K562 (cell line): ENCODE measurements around the gene DENND5B. TPM values are rescaled to one million over a fixed set of nuclear protein-coding genes. Genes with fewer than 3 reads are reported as not detected.

Experiments
- ATAC-seq: fragments of 200-7000 bp; cut with Tn5 transposase; 3 replicates; pipeline ENCODE4 v1.9.1; 2020; ENCODE audit warnings: moderate library complexity
- BruUV-seq: library from RNA; stranded (reverse); fragments of 400-500 nt; replicated peaks from 2 replicates; lab custom pipeline; 2021; lab: Mats Ljungman, UMichigan
- CTCF ChIA-PET: fragments of 300-600 bp; formaldehyde crosslinking; extraction: SDS; loops from one replicate; lab custom pipeline; 2021; ENCODE audit warnings: low intra/inter-chr PET ratio; lab: Yijun Ruan, JAX
- POLR2A ChIA-PET: fragments of 300-600, 350-650 bp; sonication (Branson Sonifier 250); formaldehyde crosslinking; extraction: SDS; loops from one replicate; lab custom pipeline; 2021; ENCODE audit warnings: antibody characterized with exemption, inconsistent platforms; lab: Yijun Ruan, JAX
- DNase-seq, 4 experiments: peaks; one replicate each; pipeline versions ENCODE4 v3.0.0 to v3.0.0-alpha.2; 2011 to 2018; ENCODE audit warnings: low spot score in 3 of 4, mixed read lengths in 3 of 4; ENCODE audit errors: extremely low read depth in 1 of 4
- FAIRE-seq: peaks from 2 replicates; lab custom pipeline; 2011; peaks lifted over from hg19 to GRCh38; lab: Jason Lieb, UNC
- H2AFZ ChIP-seq: 2 replicates; pipeline ENCODE4 v1.6.0; 2011; ENCODE audit warnings: low read depth, low read length, control low read depth, inconsistent platforms
- H3K27ac ChIP-seq: fragments of 200-600 bp; 3 replicates; pipeline ENCODE4 v1.8.0; 2011; ENCODE audit warnings: low read depth, mild to moderate bottlenecking, control low read depth, inconsistent platforms, low read length, moderate library complexity, mixed read lengths; ENCODE audit errors: extremely low read depth
- H3K27me3 ChIP-seq, 2 experiments: fragments of 300-600 bp in 1 of 2; 2 replicates in 1 of 2; 3 replicates in 1 of 2; pipeline versions ENCODE4 v1.6.0 to v1.8.0; 2011; ENCODE audit warnings: inconsistent platforms in 2 of 2, low read length in 2 of 2, mild to moderate bottlenecking in 1 of 2, mixed read lengths in 1 of 2, moderate library complexity in 1 of 2; ENCODE audit not compliant: control insufficient read depth in 2 of 2, insufficient read depth in 2 of 2
- H3K36me3 ChIP-seq: fragments of 300-600 bp; 3 replicates; pipeline ENCODE4 v1.8.0; 2011; ENCODE audit warnings: mild to moderate bottlenecking, low read length, inconsistent platforms; ENCODE audit not compliant: control insufficient read depth, insufficient read depth
- H3K4me1 ChIP-seq, 2 experiments: fragments of 200-600 bp in 1 of 2; replicated peaks in 1 of 2; 2 replicates in 1 of 2; 3 replicates in 1 of 2; pipeline versions ENCODE4 v1.5.1 to v1.8.0; 2011; ENCODE audit warnings: inconsistent platforms in 2 of 2, low read length in 2 of 2, mild to moderate bottlenecking in 1 of 2, mixed read lengths in 1 of 2, moderate library complexity in 1 of 2; ENCODE audit not compliant: control insufficient read depth in 2 of 2, insufficient read depth in 2 of 2
- H3K4me2 ChIP-seq: 2 replicates; pipeline ENCODE4 v1.6.1; 2011; ENCODE audit warnings: low read length, control low read depth, inconsistent platforms, mixed read lengths; ENCODE audit not compliant: insufficient read depth
- H3K4me3 ChIP-seq: fragments of 200-600 bp; sonication (generic), shearing (Covaris generic); 2 replicates; pipeline ENCODE4 v1.5.1; 2016; ENCODE audit warnings: control low read depth, inconsistent platforms
- H3K79me2 ChIP-seq: fragments of 200-600 bp; 3 replicates; pipeline ENCODE4 v1.8.0; 2011; ENCODE audit warnings: low read length, inconsistent platforms; ENCODE audit not compliant: control insufficient read depth, insufficient read depth
- H3K9ac ChIP-seq, 2 experiments: 2 replicates each; pipeline versions ENCODE4 v1.6.0 to v1.6.1; 2011; ENCODE audit warnings: low read depth in 2 of 2, low read length in 2 of 2, control low read depth in 1 of 2, inconsistent platforms in 1 of 2, mild to moderate bottlenecking in 1 of 2, mixed read lengths in 1 of 2; ENCODE audit not compliant: insufficient read depth in 1 of 2
- H3K9me1 ChIP-seq: one replicate; pipeline ENCODE4 v1.6.0; 2011; ENCODE audit warnings: inconsistent platforms, mild to moderate bottlenecking, low read length, moderate library complexity; ENCODE audit not compliant: control insufficient read depth, insufficient read depth
- H3K9me3 ChIP-seq: replicated peaks from 2 replicates; pipeline ENCODE4 v1.5.1; 2011; ENCODE audit warnings: low read depth, low read length, inconsistent platforms; ENCODE audit not compliant: control insufficient read depth, insufficient read depth
- H4K20me1 ChIP-seq: replicated peaks from 2 replicates; pipeline ENCODE4 v1.6.1; 2011; ENCODE audit warnings: low read length, inconsistent platforms, mixed read lengths; ENCODE audit not compliant: control insufficient read depth, insufficient read depth
- EP300 ChIP-seq: IDR thresholded peaks from 2 replicates; pipeline ENCODE4 v1.6.1; 2012; ENCODE audit warnings: low read length, improper control_type of control experiment
- EP400 ChIP-seq: fragments of 450-650 bp; IDR thresholded peaks from 2 replicates; pipeline ENCODE4 v1.6.1; 2017; ENCODE audit warnings: antibody characterized with exemption, mild to moderate bottlenecking, moderate library complexity
- GMEB1 ChIP-seq: fragments of 250-450 bp; sonication (Bioruptor Pico); IDR thresholded peaks from 2 replicates; pipeline ENCODE4 v1.4.0; 2020; ENCODE audit warnings: mild to moderate bottlenecking
- IRF2 ChIP-seq: sonication (generic); formaldehyde crosslinking; IDR thresholded peaks from 2 replicates; pipeline ENCODE4 v1.8.1; 2022; ENCODE audit warnings: mild to moderate bottlenecking, missing genetic modification reagents
- LARP7 ChIP-seq: fragments of 450-650 bp; IDR thresholded peaks from 2 replicates; pipeline ENCODE4 v1.6.1; 2016
- LEF1 ChIP-seq: fragments of 450-650 bp; IDR thresholded peaks from 2 replicates; pipeline ENCODE4 v1.6.1; 2016; ENCODE audit warnings: mild to moderate bottlenecking
- MLLT1 ChIP-seq, 2 experiments: fragments of 450-650 bp; IDR thresholded peaks; 2 replicates each; pipeline ENCODE4 v1.6.1; 2016
- NELFE ChIP-seq: IDR thresholded peaks from 2 replicates; pipeline ENCODE4 v1.6.1; 2011; ENCODE audit warnings: mild to moderate bottlenecking; ENCODE audit not compliant: insufficient read depth, insufficient read length
- WGBS: fragments of 100-300 bp; shearing (Covaris generic); methylation state at CpG from one replicate; pipeline ENCODE4 v1.1.6; 2016; ENCODE audit warnings: low coverage, mixed read lengths; ENCODE audit not compliant: insufficient coverage; ENCODE audit errors: missing lambda C conversion rate; 5-methylcytosine and 5-hydroxymethylcytosine counted together
- in situ Hi-C: fragments of 300-500 bp; cut with MboI; formaldehyde crosslinking; loops from 4 replicates; pipeline ENCODE4 v1.15.0; 2018; ENCODE audit warnings: inconsistent platforms, mixed read lengths
- intact Hi-C: fragments of 100-400 bp; cut with micrococcal nuclease; formaldehyde crosslinking; loops from 2 replicates; pipeline ENCODE4 v1.14.2; 2022
- polyA plus RNA-seq, 8 experiments: library from polyadenylated mRNA; depleted of rRNA in 4 of 8; stranded (reverse) in 5 of 8; unstranded in 3 of 8; fragments of >200 nt; fragmentation: Nextera tagmentation in 2 of 8; fragmentation: Illumina TruSeq in 1 of 8; extraction: Ambion mirVana in 2 of 8; extraction: Trizol in 1 of 8; gene quantifications; 2 replicates each; pipeline versions ENCODE4 v1.2.1 to v1.2.3, GENCODE V29; 2011 to 2014; ENCODE audit warnings: inconsistent platforms in 1 of 8, missing spikeins in 1 of 8
- total RNA-seq, 7 experiments: library from RNA; depleted of rRNA in 6 of 7; stranded (reverse); fragments of >200 nt in 6 of 7; fragmentation: Illumina TruSeq in 2 of 7; extraction: Trizol in 2 of 7; gene quantifications; 2 replicates each; pipeline versions ENCODE4 v1.2.1 to v1.2.3, GENCODE V29; 2011 to 2021; ENCODE audit warnings: low replicate concordance in 1 of 7

Gene DENND5B
- total and polyA plus RNA-seq, 9 of the 15 experiments (the other 6 are each of a cell fraction or from before 2014, with no cell fraction given), result 0.99 to 6.0 (median 3.6) TPM

GRCh38 chr12:31526158-31526546, 64.8 kb downstream of the DENND5B start:
- Histone ChIP-seq H3K4me2 (no peak overlapping the region), H3K27ac (no peak overlapping the region), H3K9ac (no peak overlapping the region), H3K9me3 (no peaks in the 10 kb centered on the region), H2AFZ (no peak overlapping the region), H3K9me1 (no peaks in the 10 kb centered on the region), H3K27me3 (peaks cover 7 to 20% of the 10 kb centered on the region in 2 experiments; a peak in 4 of 5 replicates), H3K79me2 (no peaks in the 10 kb centered on the region), H3K4me3 (no peak overlapping the region), H3K4me1 (no peaks in the 10 kb centered on the region), H4K20me1 (no peaks in the 10 kb centered on the region), H3K36me3 (no peaks in the 10 kb centered on the region)
- FAIRE-seq, result no peak
- WGBS, result 4% methylated on average over 4 of the region's 4 CpGs
- ChIA-PET CTCF (no interaction called here), POLR2A (interaction anchor here (1.5 kb wide), 1 partner anchor 15 kb away, joined by 5 read pairs; no protein-coding TSS in a partner anchor)
- BruUV-seq, result no TSS peak
- DNase-seq, result no peak
- intact Hi-C loops, result no loop called here
- in situ Hi-C loops, result no loop called here
- TF ChIP-seq NELFE (no peak), LARP7 (no peak), LEF1 (no peak), GMEB1 (no peak), EP400 (no peak), IRF2 (no peak), MLLT1 (IDR thresholded peaks at IDR 0.05) (no peak), EP300 (no peak)
- ATAC-seq, result no peak
